Endothelial cell of umbilical vein (primary cell): Measurements from ENCODE around the gene RAI1. TPM values are rescaled to one million over a fixed set of nuclear protein-coding genes. Genes with fewer than 3 reads are reported as not detected.
A peak's percentile ranks its signal among the peaks of the same experiment; 100 is the strongest.

Source experiments
- BruUV-seq: library from RNA; stranded (reverse); fragments of 400-500 nt; replicated peaks from 2 replicates; lab custom pipeline; 2021; lab: Mats Ljungman, UMichigan
- CTCF ChIA-PET: fragments of 300-600, 350-600 bp; sonication (Branson Sonifier 250); formaldehyde crosslinking; loops from one replicate; lab custom pipeline; 2021; ENCODE audit warnings: antibody characterized with exemption, inconsistent platforms; lab: Charles Lee
- POLR2A ChIA-PET: fragments of 300-600, 350-600 bp; sonication (Branson Sonifier 250); formaldehyde crosslinking; loops from one replicate; lab custom pipeline; 2021; ENCODE audit warnings: antibody characterized with exemption, inconsistent platforms; lab: Charles Lee
- DNase-seq: peaks from one replicate; pipeline ENCODE4 v3.0.0-alpha.2; 2011; ENCODE audit warnings: low read depth, low spot score
- FAIRE-seq: peaks from 2 replicates; lab custom pipeline; 2011; peaks lifted over from hg19 to GRCh38; lab: Jason Lieb, UNC
- H2AFZ ChIP-seq: 2 replicates; pipeline ENCODE4 v1.6.0; 2012; ENCODE audit warnings: low read depth, low read length, control low read depth, inconsistent platforms
- H3K27ac ChIP-seq: 2 replicates; pipeline ENCODE4 v1.5.1; 2011; ENCODE audit warnings: low read depth, mild to moderate bottlenecking, control low read depth, low read length, moderate library complexity; ENCODE audit not compliant: insufficient read depth
- H3K27me3 ChIP-seq, 2 experiments: 2 replicates each; pipeline versions ENCODE4 v1.6.0 to v1.6.1; 2011; ENCODE audit warnings: low read length in 2 of 2, mixed read lengths in 1 of 2; ENCODE audit not compliant: control insufficient read depth in 2 of 2, insufficient read depth in 2 of 2
- H3K36me3 ChIP-seq, 2 experiments: 2 replicates in 1 of 2; 3 replicates in 1 of 2; pipeline ENCODE4 v1.5.1; 2011; ENCODE audit warnings: low read length in 2 of 2, mild to moderate bottlenecking in 1 of 2, moderate library complexity in 1 of 2; ENCODE audit not compliant: control insufficient read depth in 2 of 2, insufficient read depth in 2 of 2; ENCODE audit errors: extremely low read depth in 1 of 2
- H3K4me1 ChIP-seq: 3 replicates; pipeline ENCODE4 v1.5.1; 2011; ENCODE audit warnings: mild to moderate bottlenecking, low read length; ENCODE audit not compliant: control insufficient read depth, insufficient read depth; ENCODE audit errors: extremely low read depth
- H3K4me2 ChIP-seq: 2 replicates; pipeline ENCODE4 v1.6.1; 2011; ENCODE audit warnings: low read length, control low read depth, mixed read lengths; ENCODE audit not compliant: insufficient read depth
- H3K4me3 ChIP-seq, 3 experiments: fragments of 200-600 bp in 1 of 3; sonication (generic), shearing (Covaris generic) in 1 of 3; replicated peaks in 1 of 3; 2 replicates each; pipeline ENCODE4 v1.5.1; 2011 to 2016; ENCODE audit warnings: control low read depth in 3 of 3, low read length in 3 of 3, mild to moderate bottlenecking in 2 of 3, inconsistent platforms in 1 of 3, low read depth in 1 of 3, moderate library complexity in 1 of 3; ENCODE audit not compliant: insufficient read depth in 1 of 3
- H3K79me2 ChIP-seq: 2 replicates; pipeline ENCODE4 v1.6.0; 2012; ENCODE audit warnings: low read length, inconsistent platforms; ENCODE audit not compliant: control insufficient read depth, insufficient read depth
- H3K9ac ChIP-seq: replicated peaks from 2 replicates; pipeline ENCODE3; 2011; ENCODE audit warnings: low read length, control low read depth; ENCODE audit not compliant: insufficient read depth; ENCODE audit errors: extremely low read depth
- H3K9me1 ChIP-seq: replicated peaks from 3 replicates; pipeline ENCODE4 v1.6.0; 2011; ENCODE audit warnings: mild to moderate bottlenecking, low read length; ENCODE audit not compliant: control insufficient read depth, insufficient read depth; ENCODE audit errors: extremely low read depth
- H3K9me3 ChIP-seq: replicated peaks from 2 replicates; pipeline ENCODE4 v1.5.1; 2012; ENCODE audit warnings: low read length, inconsistent platforms; ENCODE audit not compliant: control insufficient read depth, insufficient read depth
- H4K20me1 ChIP-seq: replicated peaks from 2 replicates; pipeline ENCODE3; 2011; ENCODE audit warnings: mild to moderate bottlenecking, low read length; ENCODE audit not compliant: control insufficient read depth, insufficient read depth; ENCODE audit errors: extremely low read depth
- EZH2 ChIP-seq: IDR thresholded peaks from 2 replicates; pipeline ENCODE4 v1.6.1; 2012; ENCODE audit warnings: borderline replicate concordance, low read depth, mild to moderate bottlenecking, moderate library complexity, low read length, inconsistent platforms; ENCODE audit not compliant: severe bottlenecking
- FOS ChIP-seq: IDR thresholded peaks from 2 replicates; pipeline ENCODE4 v1.6.1; 2011; ENCODE audit warnings: mild to moderate bottlenecking, low read length, moderate library complexity, borderline replicate concordance; ENCODE audit not compliant: insufficient read depth
- MAX ChIP-seq: IDR thresholded peaks from 2 replicates; pipeline ENCODE4 v1.6.1; 2011; ENCODE audit not compliant: insufficient read depth, insufficient read length
- MYC ChIP-seq: IDR thresholded peaks from one replicate; pipeline ENCODE4 v1.6.1; 2011; ENCODE audit warnings: mild to moderate bottlenecking, low read depth, low read length
- POLR2AphosphoS5 ChIP-seq: IDR thresholded peaks from 2 replicates; pipeline ENCODE4 v1.6.1; 2012; ENCODE audit warnings: low read depth, mild to moderate bottlenecking, control low read depth, low read length, moderate library complexity; ENCODE audit not compliant: insufficient read depth
- dilution Hi-C: fragments of 300-500 bp; cut with MboI; formaldehyde crosslinking; loops from one replicate; pipeline ENCODE4 v1.15.0; 2019; ENCODE audit warnings: low sequenced_read_pairs; ENCODE audit not compliant: extremely low pct_ligation_motif_present
- intact Hi-C: fragments of 100-400 bp; cut with micrococcal nuclease; formaldehyde crosslinking; loops from one replicate; pipeline ENCODE4 v1.10.0; 2022
- polyA plus RNA-seq, 4 experiments: library from polyadenylated mRNA; depleted of rRNA in 3 of 4; stranded (reverse) in 3 of 4; unstranded in 1 of 4; fragments of >200 nt; gene quantifications; 2 replicates each; pipeline versions ENCODE4 v1.2.1 to v1.2.3, GENCODE V29; 2011 to 2012; ENCODE audit warnings: missing spikeins in 1 of 4
- total RNA-seq: library from RNA; stranded (reverse); gene quantifications from 2 replicates; pipeline ENCODE4 v1.2.3, GENCODE V29; 2021

Gene RAI1
- total and polyA plus RNA-seq, 2 donors (not counting 3 experiments of a cell fraction or from before 2014, with no cell fraction given), result 7.8 to 43.3 TPM

GRCh38 chr17:17819111-17819510, 137.9 kb downstream of the RAI1 start:
- Histone ChIP-seq H4K20me1 (no peaks in the 10 kb centered on the region), H2AFZ (no peak overlapping the region), H3K36me3 (peaks cover 12 to 27% of the 10 kb centered on the region in 2 experiments), H3K4me3 (no peak overlapping the region), H3K4me1 (peaks cover 20% of the 10 kb centered on the region), H3K27ac (no peak overlapping the region), H3K9ac (no peak overlapping the region), H3K9me1 (no peaks in the 10 kb centered on the region), H3K79me2 (peaks cover 25% of the 10 kb centered on the region), H3K27me3 (no peaks in the 10 kb centered on the region), H3K4me2 (no peak overlapping the region), H3K9me3 (no peaks in the 10 kb centered on the region)
- POLR2A ChIA-PET, result no interaction called here
- TF ChIP-seq POLR2AphosphoS5, result no peak
- TF ChIP-seq FOS, result no peak
- TF ChIP-seq MAX, result no peak
- no peak for TF ChIP-seq MYC
- CTCF ChIA-PET, result interaction anchor here (2.0 to 2.9 kb wide), 2 partner anchors 41 to 100 kb away, joined by 9 to 11 read pairs; no protein-coding TSS in a partner anchor
- intact Hi-C loops (loop anchor here (5.0 kb wide), 1 partner anchor 612 kb away; the partner anchor contains the start of gene PLD6), dilution Hi-C loops (no loop called here)
- BruUV-seq, result no TSS peak
- FAIRE-seq (no peak), DNase-seq (no peak)

DNA sequence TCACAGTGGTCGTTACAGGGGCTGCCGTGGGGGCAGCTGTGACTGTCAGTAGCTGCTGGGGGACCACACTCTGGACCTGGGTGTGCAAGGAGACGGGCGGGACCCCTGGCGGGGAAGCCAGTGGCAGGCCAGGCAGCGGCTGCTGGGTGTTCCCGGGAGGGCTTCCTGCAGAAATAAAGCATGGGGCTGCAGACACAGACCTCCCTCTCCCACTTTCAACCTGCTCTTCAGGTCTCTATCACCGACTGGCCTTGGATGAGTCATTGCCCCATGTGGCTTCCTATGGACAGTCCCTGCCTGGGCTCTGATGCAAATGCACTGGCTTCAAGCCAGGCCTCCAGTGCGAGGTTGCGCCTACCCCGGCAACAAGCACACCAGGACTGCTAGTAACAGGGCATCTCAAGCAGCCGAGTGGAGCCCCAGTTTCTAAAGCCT, 138.3 kb downstream of the RAI1 start:
- no peak overlapping the region for H2AFZ ChIP-seq
- peaks cover 30% of the 10 kb centered on the region for H3K79me2 ChIP-seq
- intact Hi-C loops, result loop anchor here (5.0 kb wide), 1 partner anchor 612 kb away; the partner anchor contains the start of gene PLD6
- no peaks in the 10 kb centered on the region for H4K20me1 ChIP-seq
- no peak overlapping the region for H3K4me3 ChIP-seq
- TSS peak; percentile 53 for BruUV-seq
- H3K9ac ChIP-seq, result no peak overlapping the region
- H3K4me1 ChIP-seq, result peaks cover 25% of the 10 kb centered on the region
- dilution Hi-C loops, result no loop called here
- H3K9me1 ChIP-seq, result no peaks in the 10 kb centered on the region
- ChIA-PET POLR2A (no interaction called here), CTCF (interaction anchor here (0.9 to 2.9 kb wide), 3 partner anchors 29 to 100 kb away, joined by 3 to 11 read pairs (median 9); no protein-coding TSS in a partner anchor)
- no peaks in the 10 kb centered on the region for H3K9me3 ChIP-seq
- no peak for TF ChIP-seq EZH2
- TF ChIP-seq FOS, result peak; percentile 75
- peak; percentile 5 for TF ChIP-seq MAX
- no peaks in the 10 kb centered on the region for H3K27me3 ChIP-seq
- no peak overlapping the region for H3K4me2 ChIP-seq
- DNase-seq (peak; percentile 87), FAIRE-seq (peak; percentile 93)
- peaks cover 11 to 24% of the 10 kb centered on the region in 2 experiments for H3K36me3 ChIP-seq
- H3K27ac ChIP-seq, result no peak overlapping the region
